Measurements from ENCODE around the gene BRD2. TPM values are rescaled to one million over a fixed set of nuclear protein-coding genes. Genes with fewer than 3 reads are reported as not detected.
A peak's percentile ranks its signal among the peaks of the same experiment; 100 is the strongest.

The BRD2 gene
- total RNA-seq, 1 donor from 2014 or later = 312 TPM

DNA sequence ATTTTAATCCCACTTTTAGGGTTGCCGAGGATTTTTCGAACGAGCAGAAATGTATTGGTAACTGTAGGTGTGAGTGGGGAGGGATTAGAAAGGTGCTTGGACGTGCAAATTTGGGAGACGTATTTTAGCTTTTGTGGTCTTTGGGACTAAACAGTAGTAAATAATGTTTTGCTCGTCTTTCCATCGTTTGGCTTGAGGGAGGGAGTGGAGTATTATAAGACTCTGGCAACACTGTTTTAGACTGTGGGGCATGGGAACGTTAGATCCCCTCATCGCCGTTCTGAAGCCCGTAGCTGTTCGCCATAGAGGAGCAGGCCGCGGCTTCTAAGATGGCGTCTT is 2.8 kb downstream of the BRD2 start:
- peaks cover 45% of the 10 kb centered on the region for H3K36me3 Mint-ChIP-seq (ENCODE audit: low read depth)
- no peak for DNase-seq (ENCODE audit: low read depth, low spot score)
- H3K4me3 Mint-ChIP-seq = peak overlapping the region; percentile 98
- peak overlapping the region; percentile 100 for H3K27ac Mint-ChIP-seq (ENCODE audit: unreplicated experiment)
- H3K9me3 Mint-ChIP-seq = no peaks in the 10 kb centered on the region
- H3K4me1 Mint-ChIP-seq = peaks cover 44% of the 10 kb centered on the region
- TF ChIP-seq, protein P1, sequence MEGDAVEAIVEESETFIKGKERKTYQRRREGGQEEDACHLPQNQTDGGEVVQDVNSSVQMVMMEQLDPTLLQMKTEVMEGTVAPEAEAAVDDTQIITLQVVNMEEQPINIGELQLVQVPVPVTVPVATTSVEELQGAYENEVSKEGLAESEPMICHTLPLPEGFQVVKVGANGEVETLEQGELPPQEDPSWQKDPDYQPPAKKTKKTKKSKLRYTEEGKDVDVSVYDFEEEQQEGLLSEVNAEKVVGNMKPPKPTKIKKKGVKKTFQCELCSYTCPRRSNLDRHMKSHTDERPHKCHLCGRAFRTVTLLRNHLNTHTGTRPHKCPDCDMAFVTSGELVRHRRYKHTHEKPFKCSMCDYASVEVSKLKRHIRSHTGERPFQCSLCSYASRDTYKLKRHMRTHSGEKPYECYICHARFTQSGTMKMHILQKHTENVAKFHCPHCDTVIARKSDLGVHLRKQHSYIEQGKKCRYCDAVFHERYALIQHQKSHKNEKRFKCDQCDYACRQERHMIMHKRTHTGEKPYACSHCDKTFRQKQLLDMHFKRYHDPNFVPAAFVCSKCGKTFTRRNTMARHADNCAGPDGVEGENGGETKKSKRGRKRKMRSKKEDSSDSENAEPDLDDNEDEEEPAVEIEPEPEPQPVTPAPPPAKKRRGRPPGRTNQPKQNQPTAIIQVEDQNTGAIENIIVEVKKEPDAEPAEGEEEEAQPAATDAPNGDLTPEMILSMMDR (conservative IDR thresholded peaks at IDR 0.05) = no peak
- H3K27me3 Mint-ChIP-seq (ENCODE audit: low read depth) = peaks cover 49% of the 10 kb centered on the region

DNA sequence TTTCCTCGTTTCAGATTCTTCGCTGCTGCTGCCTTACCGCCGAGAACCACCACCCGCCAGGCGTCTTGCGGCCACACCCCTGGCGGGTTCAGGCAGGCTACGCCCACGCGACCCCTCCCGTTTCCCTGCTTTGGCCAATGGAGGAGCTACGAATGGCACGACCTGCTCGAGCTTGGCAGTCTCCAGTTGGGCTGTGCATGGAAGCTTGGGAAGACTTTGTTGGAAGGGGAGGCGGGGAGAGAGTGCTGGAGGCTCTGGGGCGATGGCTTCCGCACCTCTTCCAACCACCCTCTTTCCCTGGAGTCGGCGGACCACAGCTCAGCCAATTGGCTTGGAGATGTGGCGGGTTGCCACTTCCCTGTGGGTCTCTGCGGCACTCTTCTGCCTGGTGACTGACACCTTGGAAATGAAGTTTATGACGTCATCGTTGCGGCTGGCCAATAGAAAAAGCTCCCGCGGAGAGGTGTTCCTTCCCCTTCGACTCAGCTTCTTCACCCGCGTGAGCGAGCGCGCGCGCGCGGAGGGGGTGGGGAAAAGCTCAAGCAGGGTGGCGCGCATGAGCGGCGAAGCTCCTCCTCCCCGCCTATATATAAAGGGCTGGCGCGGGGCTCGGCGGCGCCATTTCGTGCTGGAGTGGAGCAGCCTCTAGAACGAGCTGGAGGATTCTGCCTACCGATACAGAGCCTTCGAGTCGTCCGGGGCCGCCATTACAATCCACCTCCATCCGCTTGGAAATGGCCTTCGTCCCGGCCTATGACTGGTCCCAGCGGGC is 3.4 kb downstream of the BRD2 start:
- Mint-ChIP-seq H3K36me3 (ENCODE audit: low read depth) (peaks cover 51% of the 10 kb centered on the region), H3K27me3 (ENCODE audit: low read depth) (peaks cover 49% of the 10 kb centered on the region), H3K27ac (ENCODE audit: unreplicated experiment) (peak overlapping the region; percentile 100), H3K9me3 (no peaks in the 10 kb centered on the region), H3K4me3 (peak overlapping the region; percentile 98), H3K4me1 (peaks cover 48% of the 10 kb centered on the region)
- peak; percentile 99 for DNase-seq (ENCODE audit: low read depth, low spot score)
- TF ChIP-seq, protein P1 (conservative IDR thresholded peaks at IDR 0.05) = no peak

DNA sequence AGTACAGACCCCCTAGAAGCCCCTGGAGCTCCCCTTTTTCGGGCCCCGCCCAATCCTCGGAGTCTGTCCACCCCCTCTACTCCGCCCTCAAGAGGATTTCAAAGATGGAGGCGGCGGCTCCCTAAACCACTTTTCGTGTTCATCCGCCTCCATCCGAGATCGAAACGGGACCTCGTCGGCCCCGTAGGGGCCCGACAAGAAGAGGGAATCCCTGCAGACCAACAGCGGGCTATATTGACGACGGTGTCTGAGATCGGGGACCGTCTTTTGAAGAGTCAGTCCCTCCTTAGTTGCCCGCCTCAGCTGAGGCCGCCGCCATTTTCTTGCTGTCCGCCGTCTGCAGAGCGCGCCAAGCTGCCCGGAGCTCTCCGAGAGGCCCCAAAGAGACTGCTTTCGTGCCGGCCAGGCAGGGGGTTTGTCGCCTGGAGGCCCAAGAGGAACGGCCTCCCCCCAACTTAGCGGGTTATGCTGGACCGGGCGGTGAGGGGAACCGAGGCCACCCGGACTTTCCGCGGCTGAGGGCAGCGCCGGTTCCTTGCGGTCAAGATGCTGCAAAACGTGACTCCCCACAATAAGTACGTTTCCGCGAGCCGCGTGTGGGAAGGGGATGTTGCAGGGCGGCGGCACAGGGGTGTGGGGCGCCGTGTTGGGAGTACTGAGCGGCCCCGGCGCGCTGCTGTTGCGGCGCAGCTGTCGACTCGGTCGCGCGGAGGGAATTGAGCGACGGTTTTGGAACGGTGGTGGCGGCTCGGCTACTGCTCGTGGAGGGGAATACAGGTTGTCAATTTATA is 4.2 kb downstream of the BRD2 start:
- TF ChIP-seq, protein P1 (conservative IDR thresholded peaks at IDR 0.05) = no peak
- Mint-ChIP-seq H3K36me3 (ENCODE audit: low read depth) (peaks cover 58% of the 10 kb centered on the region), H3K27ac (ENCODE audit: unreplicated experiment) (peak overlapping the region; percentile 97), H3K4me1 (peaks cover 47% of the 10 kb centered on the region), H3K4me3 (peak overlapping the region; percentile 98), H3K9me3 (no peaks in the 10 kb centered on the region), H3K27me3 (ENCODE audit: low read depth) (peaks cover 48% of the 10 kb centered on the region)
- DNase-seq (ENCODE audit: low read depth, low spot score) = no peak

DNA sequence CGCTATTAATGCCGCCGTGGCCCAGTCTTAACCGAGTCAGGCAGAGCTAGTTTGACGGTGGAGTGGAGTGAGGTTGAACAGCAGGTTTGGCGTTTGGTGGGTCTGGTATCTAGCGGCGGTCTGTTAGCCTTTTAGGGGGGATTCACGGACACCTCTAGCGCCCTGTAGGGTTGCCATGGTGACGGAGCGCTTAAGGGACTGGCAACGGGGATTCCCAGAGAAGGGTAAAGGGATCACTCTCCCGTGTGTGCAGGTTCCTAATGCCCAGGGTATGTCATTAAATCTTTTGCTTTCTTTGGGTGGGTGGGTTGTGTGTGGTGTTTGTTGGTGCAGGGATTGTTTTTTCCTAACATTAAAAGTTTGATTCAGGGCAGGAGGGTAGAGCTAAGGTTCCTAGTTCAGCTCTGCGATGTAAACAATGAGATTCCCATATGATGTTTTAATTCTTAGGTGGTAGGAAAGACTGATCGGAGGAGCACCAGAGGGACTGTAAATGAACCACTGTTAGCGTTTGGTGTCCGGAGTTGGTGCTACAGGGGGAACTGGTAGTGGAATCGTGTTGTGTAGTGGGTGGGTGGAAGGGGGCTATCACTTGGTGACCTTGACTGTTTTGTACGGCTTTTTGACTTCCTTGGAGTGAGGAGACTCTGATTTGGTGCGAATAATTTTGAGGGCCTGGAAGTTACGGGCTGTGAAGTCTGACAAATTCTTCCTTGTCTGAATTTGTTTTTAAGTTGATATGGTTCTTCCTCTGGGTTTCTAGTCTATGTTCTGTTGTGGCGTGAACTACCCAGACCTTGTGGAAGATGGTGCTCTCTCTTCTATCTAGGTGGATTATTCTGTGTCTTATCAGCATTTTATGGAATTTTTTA is 5.0 kb downstream of the BRD2 start:
- Mint-ChIP-seq H3K27ac (ENCODE audit: unreplicated experiment) (peak overlapping the region; percentile 97), H3K4me3 (peak overlapping the region; percentile 98), H3K4me1 (peaks cover 51% of the 10 kb centered on the region), H3K36me3 (ENCODE audit: low read depth) (peaks cover 64% of the 10 kb centered on the region), H3K9me3 (no peaks in the 10 kb centered on the region), H3K27me3 (ENCODE audit: low read depth) (peaks cover 49% of the 10 kb centered on the region)
- DNase-seq (ENCODE audit: low read depth, low spot score) = no peak
- TF ChIP-seq, protein P1 (conservative IDR thresholded peaks at IDR 0.05) = no peak

DNA sequence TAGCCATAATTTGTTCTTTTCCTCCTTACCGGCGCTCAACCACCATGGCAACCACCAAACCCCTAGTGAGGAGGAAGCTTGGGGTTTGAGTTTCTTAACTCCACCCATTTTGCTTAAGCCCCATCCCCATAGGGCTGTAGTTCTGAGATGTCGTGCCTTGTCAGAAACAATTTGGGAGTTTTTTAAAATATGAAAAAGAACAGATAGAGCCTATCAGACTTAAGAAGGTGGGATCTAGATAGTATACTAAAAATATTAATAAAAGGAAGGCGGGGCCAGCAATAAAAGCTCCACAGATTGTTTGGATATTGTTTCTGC is 5.6 kb downstream of the BRD2 start:
- TF ChIP-seq, protein P1 (conservative IDR thresholded peaks at IDR 0.05) = no peak
- peaks cover 69% of the 10 kb centered on the region for H3K36me3 Mint-ChIP-seq (ENCODE audit: low read depth)
- peaks cover 49% of the 10 kb centered on the region for H3K27me3 Mint-ChIP-seq (ENCODE audit: low read depth)
- H3K4me3 Mint-ChIP-seq = peak overlapping the region; percentile 98
- peaks cover 55% of the 10 kb centered on the region for H3K4me1 Mint-ChIP-seq
- peak overlapping the region; percentile 97 for H3K27ac Mint-ChIP-seq (ENCODE audit: unreplicated experiment)
- H3K9me3 Mint-ChIP-seq = no peaks in the 10 kb centered on the region
- no peak for DNase-seq (ENCODE audit: low read depth, low spot score)
